HCT116 (cell line): ENCODE data around the gene KLHL15. TPM values are rescaled to one million over a fixed set of nuclear protein-coding genes. Genes with fewer than 3 reads are reported as not detected.

Experiments
- ATAC-seq: fragments of 200-7000 bp; cut with Tn5 transposase; 2 replicates; pipeline ENCODE4 v1.9.1; 2020; ENCODE audit warnings: mild to moderate bottlenecking, moderate library complexity
- BruUV-seq: library from RNA; stranded (reverse); fragments of 400-500 nt; replicated peaks from 2 replicates; lab custom pipeline; 2021; lab: Mats Ljungman, UMichigan
- CTCF ChIA-PET: fragments of 300-600 bp; sonication (Branson Sonifier 250); formaldehyde crosslinking; loops from one replicate; lab custom pipeline; 2021; ENCODE audit warnings: antibody characterized with exemption; lab: Charles Lee
- POLR2A ChIA-PET: fragments of 300-600, 350-600 bp; sonication (Branson Sonifier 250); formaldehyde crosslinking; loops from one replicate; lab custom pipeline; 2021; ENCODE audit warnings: antibody characterized with exemption; lab: Charles Lee
- RAD21 ChIA-PET, 2 experiments: fragments of 300-600 bp; sonication (Branson Sonifier 250); formaldehyde crosslinking; loops; one replicate each; lab custom pipeline; 2023; ENCODE audit warnings: low total read pairs in 2 of 2; ENCODE audit not compliant: uncharacterized antibody in 2 of 2, unreplicated experiment in 2 of 2, low non-redundant PET in 1 of 2; lab: Charles Lee
- DNase-seq: peaks from one replicate; pipeline ENCODE4 v3.0.0-alpha.2; 2010; ENCODE audit warnings: low read depth, low spot score
- H2AFZ ChIP-seq: fragments of 200-600 bp; shearing (Covaris generic), sonication (generic); 2 replicates; pipeline ENCODE4 v1.6.1; 2017; ENCODE audit warnings: low read depth, mixed run types, mixed read lengths, antibody characterized with exemption, low read length; ENCODE audit not compliant: poor library complexity, severe bottlenecking
- H3K27ac ChIP-seq: 2 replicates; pipeline ENCODE4 v1.5.1; 2012; ENCODE audit warnings: low read depth, low read length
- H3K27me3 ChIP-seq: fragments of 200-600 bp; sonication (generic); 2 replicates; pipeline ENCODE4 v1.6.1; 2016; ENCODE audit warnings: mixed run types, low read length, mixed read lengths; ENCODE audit not compliant: insufficient read depth
- H3K36me3 ChIP-seq, 2 experiments: fragments of 200-500 bp in 1 of 2; fragments of 200-600 bp in 1 of 2; sonication (Bioruptor generic) in 1 of 2; sonication (generic) in 1 of 2; 2 replicates each; pipeline versions ENCODE4 v1.5.1 to v1.6.1; 2014 to 2016; ENCODE audit warnings: low read length in 2 of 2, inconsistent platforms in 1 of 2, mixed read lengths in 1 of 2, mixed run types in 1 of 2; ENCODE audit not compliant: insufficient read depth in 2 of 2, control insufficient read depth in 1 of 2
- H3K4me1 ChIP-seq, 2 experiments: fragments of 200-600 bp in 1 of 2; sonication (generic) in 1 of 2; 2 replicates each; pipeline versions ENCODE4 v1.5.1 to v1.6.1; 2012 to 2017; ENCODE audit warnings: low read length in 2 of 2, inconsistent platforms in 1 of 2, mild to moderate bottlenecking in 1 of 2, mixed read lengths in 1 of 2, mixed run types in 1 of 2, moderate library complexity in 1 of 2; ENCODE audit not compliant: insufficient read depth in 2 of 2, control insufficient read depth in 1 of 2
- H3K4me2 ChIP-seq: fragments of 200-600 bp; sonication (generic); 2 replicates; pipeline ENCODE4 v1.6.1; 2017; ENCODE audit warnings: mixed run types, low read length, mixed read lengths
- H3K4me3 ChIP-seq, 2 experiments: fragments of 200-600 bp in 1 of 2; sonication (generic) in 1 of 2; replicated peaks in 1 of 2; 2 replicates each; pipeline ENCODE4 v1.5.1; 2011 to 2016; ENCODE audit warnings: low read length in 2 of 2, control low read depth in 1 of 2, low read depth in 1 of 2, mild to moderate bottlenecking in 1 of 2, mixed read lengths in 1 of 2, mixed run types in 1 of 2
- H3K79me2 ChIP-seq: fragments of 200-600 bp; sonication (generic); 2 replicates; pipeline ENCODE4 v1.6.1; 2017; ENCODE audit warnings: mild to moderate bottlenecking, mixed run types, low read length, moderate library complexity, mixed read lengths; ENCODE audit not compliant: insufficient read depth
- H3K9ac ChIP-seq: fragments of 200-600 bp; sonication (generic); 2 replicates; pipeline ENCODE4 v1.6.1; 2016; ENCODE audit warnings: low read length, mixed read lengths
- H3K9me2 ChIP-seq: fragments of 200-600 bp; sonication (generic), shearing (Covaris generic); 2 replicates; pipeline ENCODE4 v1.6.1; 2017; ENCODE audit warnings: mixed run types, mild to moderate bottlenecking, moderate library complexity; ENCODE audit not compliant: insufficient read depth
- H3K9me3 ChIP-seq, 2 experiments: fragments of 200-500 bp in 1 of 2; fragments of 200-600 bp in 1 of 2; sonication (Bioruptor generic) in 1 of 2; sonication (generic) in 1 of 2; 2 replicates each; pipeline ENCODE4 v1.6.1; 2014 to 2017; ENCODE audit warnings: low read length in 2 of 2, mixed read lengths in 2 of 2, inconsistent platforms in 1 of 2, low read depth in 1 of 2, mild to moderate bottlenecking in 1 of 2, mixed run types in 1 of 2, moderate library complexity in 1 of 2; ENCODE audit not compliant: control insufficient read depth in 1 of 2, insufficient read depth in 1 of 2
- H4K20me1 ChIP-seq: fragments of 200-600 bp; sonication (generic), shearing (Covaris generic); 2 replicates; pipeline ENCODE4 v1.6.1; 2017; ENCODE audit warnings: mixed run types, mild to moderate bottlenecking, moderate library complexity; ENCODE audit not compliant: insufficient read depth
- CBX3 ChIP-seq: IDR thresholded peaks from 2 replicates; pipeline ENCODE4 v1.6.1; 2012; ENCODE audit warnings: low read depth
- CEBPB ChIP-seq: IDR thresholded peaks from 2 replicates; pipeline ENCODE4 v1.6.1; 2012; ENCODE audit warnings: low read depth
- EGR1 ChIP-seq: IDR thresholded peaks from 2 replicates; pipeline ENCODE4 v1.6.1; 2012; ENCODE audit warnings: low read depth
- ELF1 ChIP-seq: IDR thresholded peaks from 2 replicates; pipeline ENCODE4 v1.6.1; 2012; ENCODE audit warnings: low read depth, borderline replicate concordance
- EZH2 ChIP-seq: fragments of 200-600 bp; sonication (generic); IDR thresholded peaks from 2 replicates; pipeline ENCODE4 v1.6.1; 2017; ENCODE audit warnings: antibody characterized with exemption, mixed run types
- FOSL1 ChIP-seq: IDR thresholded peaks from 2 replicates; pipeline ENCODE4 v1.6.1; 2012; ENCODE audit warnings: low read depth
- POLR2AphosphoS5 ChIP-seq: IDR thresholded peaks from 2 replicates; pipeline ENCODE4 v1.6.1; 2011; ENCODE audit warnings: mild to moderate bottlenecking, low read depth, low read length, moderate library complexity
- RAD21 ChIP-seq: IDR thresholded peaks from 2 replicates; pipeline ENCODE4 v1.6.1; 2012; ENCODE audit warnings: low read depth, mild to moderate bottlenecking
- SP1 ChIP-seq: IDR thresholded peaks from 2 replicates; pipeline ENCODE4 v1.6.1; 2012; ENCODE audit warnings: low read depth
- SRF ChIP-seq: IDR thresholded peaks from 2 replicates; pipeline ENCODE4 v1.6.1; 2012; ENCODE audit warnings: low read depth
- YY1 ChIP-seq: IDR thresholded peaks from 2 replicates; pipeline ENCODE4 v1.6.1; 2011; ENCODE audit warnings: low read length, low read depth, moderate library complexity, mild to moderate bottlenecking; ENCODE audit not compliant: insufficient replicate concordance; ENCODE audit errors: extremely low read depth
- ZBTB33 ChIP-seq: IDR thresholded peaks from 2 replicates; pipeline ENCODE4 v1.6.1; 2011; ENCODE audit warnings: mild to moderate bottlenecking, low read length, moderate library complexity; ENCODE audit not compliant: insufficient replicate concordance; ENCODE audit errors: extremely low read depth
- ZFX ChIP-seq: fragments of 450-650 bp; IDR thresholded peaks from 2 replicates; pipeline ENCODE4 v1.6.1; 2017
- ZNF274 ChIP-seq: fragments of 200-500 bp; sonication (Bioruptor generic); IDR thresholded peaks from 2 replicates; pipeline ENCODE4 v1.6.1; 2014; ENCODE audit warnings: mild to moderate bottlenecking, low read depth, low read length, inconsistent platforms
- intact Hi-C: fragments of 100-400 bp; cut with micrococcal nuclease; formaldehyde crosslinking; loops from 2 replicates; pipeline ENCODE4 v1.10.0; 2022
- total RNA-seq: library from RNA; stranded (reverse); gene quantifications from one replicate; pipeline ENCODE4 v1.2.1, GENCODE V29; 2021; ENCODE audit not compliant: unreplicated experiment
- TF ChIP-seq, protein P1 (sequence below), 3 experiments: fragments of 200-600 bp in 1 of 3; sonication (generic) in 1 of 3; IDR thresholded peaks in 2 of 3; conservative IDR thresholded peaks in 1 of 3; 2 replicates each; pipeline ENCODE4 v1.5.1; 2012 to 2017; ENCODE audit warnings: low read depth in 2 of 3, low read length in 2 of 3, antibody characterized with exemption in 1 of 3, borderline replicate concordance in 1 of 3, control low read depth in 1 of 3, mild to moderate bottlenecking in 1 of 3, mixed read lengths in 1 of 3, mixed run types in 1 of 3, moderate library complexity in 1 of 3; ENCODE audit not compliant: insufficient read depth in 1 of 3
- TF ChIP-seq, protein P2 (sequence below): IDR thresholded peaks from 2 replicates; pipeline ENCODE4 v1.6.1; 2012

KLHL15 gene
- total RNA-seq, 1 experiment from 2014 or later, result 10.1 TPM

GRCh38 chrX:23935106-23935505 is 91.9 kb downstream of the KLHL15 start:
- ChIA-PET CTCF (no interaction called here), RAD21 (no interaction called here)
- no peak overlapping the region for H3K9ac ChIP-seq
- no TSS peak for BruUV-seq
- no peaks in the 10 kb centered on the region for H3K9me2 ChIP-seq
- H3K27ac ChIP-seq, result no peak overlapping the region
- H3K4me3 ChIP-seq, result no peak overlapping the region
- no peaks in the 10 kb centered on the region for H3K79me2 ChIP-seq
- H3K4me2 ChIP-seq, result no peak overlapping the region
- intact Hi-C loops, result no loop called here
- DNase-seq, result no peak
- no peak for TF ChIP-seq ZBTB33
- TF ChIP-seq FOSL1, result no peak
- no peak for TF ChIP-seq EGR1
- no peak for TF ChIP-seq CEBPB
- no peak for TF ChIP-seq YY1
- no peak for TF ChIP-seq ZFX
- TF ChIP-seq EZH2, result no peak
- TF ChIP-seq POLR2AphosphoS5, result no peak
- no peak for TF ChIP-seq ZNF274
- TF ChIP-seq, protein P1, sequence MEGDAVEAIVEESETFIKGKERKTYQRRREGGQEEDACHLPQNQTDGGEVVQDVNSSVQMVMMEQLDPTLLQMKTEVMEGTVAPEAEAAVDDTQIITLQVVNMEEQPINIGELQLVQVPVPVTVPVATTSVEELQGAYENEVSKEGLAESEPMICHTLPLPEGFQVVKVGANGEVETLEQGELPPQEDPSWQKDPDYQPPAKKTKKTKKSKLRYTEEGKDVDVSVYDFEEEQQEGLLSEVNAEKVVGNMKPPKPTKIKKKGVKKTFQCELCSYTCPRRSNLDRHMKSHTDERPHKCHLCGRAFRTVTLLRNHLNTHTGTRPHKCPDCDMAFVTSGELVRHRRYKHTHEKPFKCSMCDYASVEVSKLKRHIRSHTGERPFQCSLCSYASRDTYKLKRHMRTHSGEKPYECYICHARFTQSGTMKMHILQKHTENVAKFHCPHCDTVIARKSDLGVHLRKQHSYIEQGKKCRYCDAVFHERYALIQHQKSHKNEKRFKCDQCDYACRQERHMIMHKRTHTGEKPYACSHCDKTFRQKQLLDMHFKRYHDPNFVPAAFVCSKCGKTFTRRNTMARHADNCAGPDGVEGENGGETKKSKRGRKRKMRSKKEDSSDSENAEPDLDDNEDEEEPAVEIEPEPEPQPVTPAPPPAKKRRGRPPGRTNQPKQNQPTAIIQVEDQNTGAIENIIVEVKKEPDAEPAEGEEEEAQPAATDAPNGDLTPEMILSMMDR (IDR thresholded peaks at IDR 0.05 in 2 of 3, conservative IDR thresholded peaks at IDR 0.05 in 1 of 3; ENCODE audit: borderline replicate concordance in 1 of 3, insufficient read depth in 1 of 3, low read depth in 2 of 3, low read length in 2 of 3), result no peak
- TF ChIP-seq SRF, result no peak
- TF ChIP-seq RAD21, result no peak
- TF ChIP-seq SP1, result no peak
- TF ChIP-seq, protein P2, sequence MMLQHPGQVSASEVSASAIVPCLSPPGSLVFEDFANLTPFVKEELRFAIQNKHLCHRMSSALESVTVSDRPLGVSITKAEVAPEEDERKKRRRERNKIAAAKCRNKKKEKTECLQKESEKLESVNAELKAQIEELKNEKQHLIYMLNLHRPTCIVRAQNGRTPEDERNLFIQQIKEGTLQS, result no peak
- no peak for TF ChIP-seq CBX3
- TF ChIP-seq ELF1, result no peak
- TF ChIP-seq, all 23 proteins: peak for 0
- no peaks in the 10 kb centered on the region for H3K36me3 ChIP-seq
- no peaks in the 10 kb centered on the region for H3K27me3 ChIP-seq
- no peaks in the 10 kb centered on the region for H3K9me3 ChIP-seq
- no peaks in the 10 kb centered on the region for H4K20me1 ChIP-seq
- POLR2A ChIA-PET, result no interaction called here
- H3K4me1 ChIP-seq, result no peaks in the 10 kb centered on the region
- H2AFZ ChIP-seq, result no peak overlapping the region
- no peak for ATAC-seq

Other genes with a start within 250 kb of the KLHL15 start
- 821 TPM for gene SAT1, start 244.0 kb downstream of the KLHL15 start, total RNA-seq
- gene APOO, start 119.2 kb downstream of the KLHL15 start, total RNA-seq, result 34.5 TPM
- gene CXorf58, start 119.2 kb downstream of the KLHL15 start, total RNA-seq, result not detected
- 273 TPM for gene EIF2S3, start 27.8 kb upstream of the KLHL15 start, total RNA-seq
- 28.1 TPM for gene ZFX, start 122.5 kb upstream of the KLHL15 start, total RNA-seq